Measurements from ENCODE around the gene HOXA3. TPM values are rescaled to one million over a fixed set of nuclear protein-coding genes. Genes with fewer than 3 reads are reported as not detected.

HOXA3 gene
- polyA plus RNA-seq, 1 of the 3 experiments (the other 2 are of a cell fraction): 0.15 TPM

DNA sequence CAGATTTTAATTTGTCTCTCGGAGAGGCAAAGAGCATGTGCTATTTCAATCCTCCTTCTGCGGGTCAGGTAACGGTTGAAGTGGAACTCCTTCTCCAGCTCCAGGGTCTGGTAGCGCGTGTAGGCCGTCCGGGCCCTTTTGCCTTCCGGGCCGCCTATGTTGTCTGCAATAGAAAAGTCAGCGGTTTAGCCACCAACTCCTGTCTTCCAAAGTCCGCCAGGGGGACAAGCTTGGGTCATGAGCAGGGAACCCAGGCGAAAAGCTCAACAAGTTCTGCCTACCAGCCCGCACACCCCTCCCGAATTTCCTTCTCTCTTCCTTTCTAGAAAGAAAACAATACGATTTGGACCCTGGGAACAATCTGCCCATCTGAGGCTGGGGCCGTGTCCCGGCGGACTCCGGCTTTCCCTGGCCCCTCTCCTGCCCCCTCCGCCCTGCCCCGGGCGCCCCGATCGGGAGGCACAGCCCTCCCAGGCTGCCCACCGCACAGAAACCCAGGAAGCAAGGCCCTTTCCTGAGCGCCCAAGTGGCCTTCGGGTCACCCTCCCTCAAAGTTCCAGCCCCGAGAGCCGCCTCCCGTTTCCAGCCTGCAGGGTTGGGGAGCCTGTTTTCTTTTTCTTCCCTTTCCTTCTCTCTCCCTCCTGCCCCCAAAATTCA lies 10.3 kb downstream of the HOXA3 start:
- peak; percentile 50 for DNase-seq
- H3K4me2 ChIP-seq: no peak overlapping the region
- H3K27me3 ChIP-seq (ENCODE audit: insufficient read depth): peaks cover 100% of the 10 kb centered on the region
- no peak overlapping the region for H3K4me3 ChIP-seq (ENCODE audit: low read depth in 2 of 2, low read length in 1 of 2)
- H3K9me2 ChIP-seq: no peaks in the 10 kb centered on the region
- H3K4me1 ChIP-seq (ENCODE audit: control insufficient read depth in 1 of 2, insufficient read depth in 2 of 2, low read depth in 1 of 2, low read length in 1 of 2): peaks cover 11 to 12% of the 10 kb centered on the region in 2 experiments; a peak in 1 of 4 replicates
- H3K9me3 ChIP-seq: no peaks in the 10 kb centered on the region
- no peak for TF ChIP-seq CHD2 (IDR thresholded peaks at IDR 0.05; ENCODE audit: low read length, partially characterized antibody)
- TF ChIP-seq EZH2phosphoT487 (IDR thresholded peaks at IDR 0.05; ENCODE audit: borderline replicate concordance, low read depth): 0 out of 2 replicates have a peak, but pooled peaks have one; percentile 18
- TF ChIP-seq RAD21 (IDR thresholded peaks at IDR 0.05; ENCODE audit: low read length): no peak
- TF ChIP-seq YY1 (IDR thresholded peaks at IDR 0.05; ENCODE audit: low read depth): no peak
- H3K79me2 ChIP-seq (ENCODE audit: insufficient read depth): no peaks in the 10 kb centered on the region
- ChIA-PET POLR2A (no interaction called here), CTCF (interaction anchor here (1.0 to 3.9 kb wide), 12 partner anchors 9 to 1249 kb away, joined by 3 to 36 read pairs (median 4); partner anchors contain the start of genes HOXA3 and HOXA4)
- no peaks in the 10 kb centered on the region for H4K20me1 ChIP-seq (ENCODE audit: insufficient read depth)
- no peak overlapping the region for H3K27ac ChIP-seq (ENCODE audit: low read depth in 2 of 2, low read length in 1 of 2)
- no peak overlapping the region for H3K9ac ChIP-seq
- 18% methylated on average over 20 of the region's 30 CpGs for WGBS (ENCODE audit: low lambda C conversion rate)
- H2AFZ ChIP-seq (ENCODE audit: low read depth): no peak overlapping the region
- H3K36me3 ChIP-seq (replicated peaks in 1 of 2; ENCODE audit: control insufficient read depth in 1 of 2, insufficient read depth in 2 of 2, low read length in 1 of 2): no peaks in the 10 kb centered on the region
- no peaks in the 10 kb centered on the region for H3F3A ChIP-seq (replicated peaks; ENCODE audit: insufficient read depth)

DNA sequence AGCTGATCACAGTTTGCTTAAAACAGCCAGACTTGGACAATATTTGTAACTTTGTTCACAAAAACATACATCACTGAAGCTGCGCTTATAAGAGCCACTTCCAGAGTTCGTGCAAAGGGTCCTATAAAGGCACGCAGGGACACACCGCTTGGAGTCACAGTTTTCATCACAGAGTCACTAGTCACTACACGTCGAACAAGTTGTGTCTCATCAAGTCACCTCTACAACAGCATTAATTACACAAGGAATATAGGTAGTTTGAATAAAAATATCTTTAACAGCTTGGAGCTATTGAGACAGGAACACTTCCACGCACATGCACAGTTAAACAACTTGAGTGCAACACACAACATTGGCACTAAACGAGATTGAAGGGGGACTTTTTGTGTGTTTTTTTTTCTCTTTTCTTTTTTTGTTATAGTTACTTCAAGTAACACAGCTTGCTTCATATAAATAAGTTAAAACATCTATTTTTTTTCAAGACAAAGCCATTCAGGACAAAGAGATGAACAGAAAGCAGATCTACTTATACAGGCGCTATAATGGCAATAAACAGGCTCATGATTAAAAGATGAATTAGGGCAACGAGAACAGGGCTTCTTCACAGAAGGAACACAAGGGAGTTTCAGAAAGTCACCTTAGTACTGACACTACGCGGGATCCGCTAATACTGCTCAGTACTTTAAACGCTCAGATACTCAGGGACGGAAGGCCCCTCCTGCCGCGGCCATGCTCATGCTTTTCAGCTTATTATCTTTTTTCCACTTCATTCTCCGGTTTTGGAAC lies 11.1 kb downstream of the HOXA3 start:
- DNase-seq: no peak
- Histone ChIP-seq H3F3A (replicated peaks; ENCODE audit: insufficient read depth) (no peaks in the 10 kb centered on the region), H3K9ac (no peak overlapping the region), H3K36me3 (replicated peaks in 1 of 2; ENCODE audit: control insufficient read depth in 1 of 2, insufficient read depth in 2 of 2, low read length in 1 of 2) (no peaks in the 10 kb centered on the region), H3K4me2 (no peak overlapping the region), H3K27me3 (ENCODE audit: insufficient read depth) (peaks cover 100% of the 10 kb centered on the region), H3K9me2 (no peaks in the 10 kb centered on the region), H3K79me2 (ENCODE audit: insufficient read depth) (no peaks in the 10 kb centered on the region), H3K27ac (ENCODE audit: low read depth in 2 of 2, low read length in 1 of 2) (no peak overlapping the region), H4K20me1 (ENCODE audit: insufficient read depth) (no peaks in the 10 kb centered on the region), H3K4me1 (ENCODE audit: control insufficient read depth in 1 of 2, insufficient read depth in 2 of 2, low read depth in 1 of 2, low read length in 1 of 2) (peaks cover 11 to 12% of the 10 kb centered on the region in 2 experiments; a peak in 1 of 4 replicates), H3K9me3 (no peaks in the 10 kb centered on the region), H3K4me3 (ENCODE audit: low read depth in 2 of 2, low read length in 1 of 2) (no peak overlapping the region), H2AFZ (ENCODE audit: low read depth) (no peak overlapping the region)
- TF ChIP-seq, protein P1, sequence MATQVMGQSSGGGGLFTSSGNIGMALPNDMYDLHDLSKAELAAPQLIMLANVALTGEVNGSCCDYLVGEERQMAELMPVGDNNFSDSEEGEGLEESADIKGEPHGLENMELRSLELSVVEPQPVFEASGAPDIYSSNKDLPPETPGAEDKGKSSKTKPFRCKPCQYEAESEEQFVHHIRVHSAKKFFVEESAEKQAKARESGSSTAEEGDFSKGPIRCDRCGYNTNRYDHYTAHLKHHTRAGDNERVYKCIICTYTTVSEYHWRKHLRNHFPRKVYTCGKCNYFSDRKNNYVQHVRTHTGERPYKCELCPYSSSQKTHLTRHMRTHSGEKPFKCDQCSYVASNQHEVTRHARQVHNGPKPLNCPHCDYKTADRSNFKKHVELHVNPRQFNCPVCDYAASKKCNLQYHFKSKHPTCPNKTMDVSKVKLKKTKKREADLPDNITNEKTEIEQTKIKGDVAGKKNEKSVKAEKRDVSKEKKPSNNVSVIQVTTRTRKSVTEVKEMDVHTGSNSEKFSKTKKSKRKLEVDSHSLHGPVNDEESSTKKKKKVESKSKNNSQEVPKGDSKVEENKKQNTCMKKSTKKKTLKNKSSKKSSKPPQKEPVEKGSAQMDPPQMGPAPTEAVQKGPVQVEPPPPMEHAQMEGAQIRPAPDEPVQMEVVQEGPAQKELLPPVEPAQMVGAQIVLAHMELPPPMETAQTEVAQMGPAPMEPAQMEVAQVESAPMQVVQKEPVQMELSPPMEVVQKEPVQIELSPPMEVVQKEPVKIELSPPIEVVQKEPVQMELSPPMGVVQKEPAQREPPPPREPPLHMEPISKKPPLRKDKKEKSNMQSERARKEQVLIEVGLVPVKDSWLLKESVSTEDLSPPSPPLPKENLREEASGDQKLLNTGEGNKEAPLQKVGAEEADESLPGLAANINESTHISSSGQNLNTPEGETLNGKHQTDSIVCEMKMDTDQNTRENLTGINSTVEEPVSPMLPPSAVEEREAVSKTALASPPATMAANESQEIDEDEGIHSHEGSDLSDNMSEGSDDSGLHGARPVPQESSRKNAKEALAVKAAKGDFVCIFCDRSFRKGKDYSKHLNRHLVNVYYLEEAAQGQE (IDR thresholded peaks at IDR 0.05; ENCODE audit: low read depth, low read length): no peak
- TF ChIP-seq EZH2phosphoT487 (IDR thresholded peaks at IDR 0.05; ENCODE audit: borderline replicate concordance, low read depth) (0 out of 2 replicates have a peak, but pooled peaks have one; percentile 49), JUND (IDR thresholded peaks at IDR 0.05) (no peak), MXI1 (IDR thresholded peaks at IDR 0.05; ENCODE audit: low read depth, low read length) (no peak), RCOR1 (IDR thresholded peaks at IDR 0.05; ENCODE audit: low read length) (no peak), YY1 (IDR thresholded peaks at IDR 0.05; ENCODE audit: low read depth) (no peak), SMC3 (IDR thresholded peaks at IDR 0.05; ENCODE audit: low read depth, low read length) (no peak), TCF12 (IDR thresholded peaks at IDR 0.05) (no peak), FOXM1 (IDR thresholded peaks at IDR 0.05; ENCODE audit: low read depth) (no peak)
- CTCF ChIA-PET: interaction anchor here (0.8 to 3.8 kb wide), 13 partner anchors 10 to 1248 kb away, joined by 3 to 31 read pairs (median 4); partner anchors contain the start of genes HOXA3 and HOXA4
- POLR2A ChIA-PET: no interaction called here
- 39% methylated on average over 18 of the region's 18 CpGs for WGBS (ENCODE audit: low lambda C conversion rate)
